Activated CD8-positive, alpha-beta memory T cell treated with anti-CD3 and anti-CD28 coated beads, Interleukin-2, amount 50 U/mL, for 1 hour (primary cell): ENCODE data around the gene COMT.

ENCODE experiments used
- DNase-seq: peaks from one replicate; pipeline ENCODE4 v3.0.0-alpha.2; 2020; ENCODE audit errors: extremely low read depth

Gene COMT

GRCh38 chr22:19957445-19957844 lies 15.9 kb downstream of the COMT start:
- DNase-seq: no peak

- DNase-seq: no peak
These were observed 16.8 kb downstream of the COMT start for GRCh38 chr22:19958083-19959042.

DNA sequence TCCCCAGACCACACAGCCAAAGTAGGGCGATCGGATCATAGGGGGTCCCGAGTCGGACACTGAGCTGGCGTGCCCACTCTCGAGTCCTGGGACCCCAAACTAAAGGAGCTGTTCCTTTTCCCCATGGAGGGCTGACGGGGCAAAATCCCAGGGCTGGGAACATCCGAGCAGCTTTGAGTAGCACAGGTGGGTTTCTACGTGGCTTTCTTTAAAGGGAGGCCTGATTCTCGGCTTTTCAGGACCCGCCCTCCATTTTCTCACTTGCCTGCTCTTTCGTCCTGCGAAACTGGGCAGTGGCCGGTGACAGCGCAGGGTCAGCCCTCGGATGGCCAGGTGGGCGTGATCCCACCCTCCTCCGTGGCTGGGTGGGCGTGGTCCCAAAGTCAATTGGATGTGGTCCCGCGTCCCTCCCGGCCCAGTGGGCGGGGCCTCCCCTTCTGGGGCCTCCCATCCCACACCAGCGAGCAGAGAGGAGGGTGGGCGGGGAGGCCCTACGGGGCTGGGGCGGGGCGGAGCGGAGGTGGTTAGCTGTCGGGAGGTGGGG lies 17.5 kb downstream of the COMT start:
- DNase-seq: no peak

DNA sequence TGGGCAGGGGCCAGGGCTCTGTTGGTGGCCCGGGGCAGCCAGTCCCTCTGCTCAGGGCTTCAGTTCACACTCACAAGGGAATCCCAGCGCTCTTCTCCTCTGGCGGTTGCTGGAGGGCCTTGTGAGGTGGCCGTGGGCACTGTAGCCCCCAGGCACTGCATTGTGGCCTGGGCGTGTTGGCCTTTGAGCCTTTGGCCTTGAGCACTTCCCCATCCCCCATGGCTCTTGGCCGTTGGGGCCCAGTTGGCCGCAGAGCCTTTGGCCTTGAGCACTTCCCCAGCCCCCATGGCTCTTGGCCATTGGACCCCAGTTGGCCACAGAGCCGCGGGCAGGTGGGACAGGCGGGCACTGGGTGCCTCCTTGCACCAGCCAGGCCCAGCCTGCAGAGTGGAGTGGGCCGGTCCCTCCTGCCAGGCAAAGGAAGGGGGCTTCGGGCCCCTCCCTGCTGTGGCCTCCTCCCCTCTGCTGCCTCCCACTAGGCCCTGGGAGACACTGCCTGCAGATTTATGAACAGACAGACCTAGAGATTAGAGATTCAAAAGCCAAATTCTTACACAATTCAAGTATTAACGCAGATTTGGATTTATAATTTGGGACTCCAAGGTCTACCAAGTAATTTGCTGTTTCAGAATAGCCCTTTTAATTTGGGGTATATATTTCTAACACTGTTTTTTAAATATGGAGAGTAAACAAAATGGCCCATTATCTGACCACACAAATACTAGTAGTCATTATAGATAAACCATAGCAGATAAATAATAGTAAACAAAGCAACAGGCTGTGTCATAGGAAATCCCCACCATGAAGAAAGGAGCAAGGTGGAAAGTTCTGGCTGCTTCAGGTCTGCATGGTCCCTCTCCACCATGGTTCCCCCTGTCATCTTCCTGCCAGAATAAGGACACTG lies 18.3 kb downstream of the COMT start:
- no peak for DNase-seq

DNA sequence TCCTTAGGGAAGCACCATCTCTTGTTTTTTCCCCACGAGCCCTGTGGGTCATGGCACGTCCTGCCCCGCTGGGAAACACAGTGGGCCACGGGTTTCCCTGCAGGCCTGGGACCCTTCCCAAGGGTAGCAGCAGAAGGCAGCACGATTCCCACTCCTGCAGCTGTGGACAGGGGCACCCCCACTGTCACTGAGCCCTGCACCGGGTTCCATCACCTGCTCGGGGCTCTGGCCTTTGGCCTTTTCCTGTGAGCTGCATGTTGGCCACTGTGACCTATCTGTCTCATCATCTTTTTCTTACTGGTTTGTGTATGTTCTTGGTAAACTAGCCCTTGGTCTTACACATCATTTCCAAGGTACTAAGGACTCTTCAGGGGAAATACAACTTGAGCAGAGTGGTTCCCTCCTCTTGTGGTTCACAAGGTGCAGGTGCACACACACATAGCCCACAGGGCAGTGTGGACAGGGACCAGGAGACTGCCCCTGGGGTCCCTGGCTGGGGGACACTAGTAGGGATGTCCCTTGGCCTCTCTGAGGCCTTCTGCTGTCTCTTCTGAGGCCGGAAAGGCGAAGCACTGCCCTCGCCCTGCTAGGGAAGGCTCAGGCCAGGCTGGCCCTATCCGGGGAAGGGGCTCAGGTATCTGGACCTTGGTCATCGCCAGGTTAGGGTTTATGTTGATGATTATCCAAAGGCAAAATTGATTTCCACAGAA lies 19.1 kb downstream of the COMT start:
- no peak for DNase-seq

DNA sequence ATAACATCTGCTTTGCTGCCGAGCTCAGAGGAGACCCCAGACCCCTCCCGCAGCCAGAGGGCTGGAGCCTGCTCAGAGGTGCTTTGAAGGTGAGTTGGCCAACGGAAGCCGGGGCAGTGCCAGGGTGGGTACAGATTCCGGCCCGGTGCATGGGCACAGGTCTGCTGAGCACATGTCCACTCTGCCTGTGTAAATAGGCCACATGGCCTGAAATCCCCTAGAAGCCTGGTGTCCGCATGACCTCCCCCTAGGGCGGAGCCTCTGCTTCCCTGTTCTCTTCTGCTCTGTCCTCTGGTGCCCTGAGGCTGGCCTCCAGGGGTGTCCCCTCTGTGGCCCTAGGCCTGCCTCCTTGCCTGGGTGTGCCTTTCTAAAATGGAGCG lies 19.6 kb downstream of the COMT start:
- DNase-seq: no peak

- no peak for DNase-seq
These were observed 20.3 kb downstream of the COMT start for GRCh38 chr22:19961868-19962245.

- DNase-seq: no peak
These were observed 20.8 kb downstream of the COMT start for GRCh38 chr22:19962246-19962908.

- DNase-seq: no peak
These were observed 21.6 kb downstream of the COMT start for GRCh38 chr22:19962909-19963806.

DNA sequence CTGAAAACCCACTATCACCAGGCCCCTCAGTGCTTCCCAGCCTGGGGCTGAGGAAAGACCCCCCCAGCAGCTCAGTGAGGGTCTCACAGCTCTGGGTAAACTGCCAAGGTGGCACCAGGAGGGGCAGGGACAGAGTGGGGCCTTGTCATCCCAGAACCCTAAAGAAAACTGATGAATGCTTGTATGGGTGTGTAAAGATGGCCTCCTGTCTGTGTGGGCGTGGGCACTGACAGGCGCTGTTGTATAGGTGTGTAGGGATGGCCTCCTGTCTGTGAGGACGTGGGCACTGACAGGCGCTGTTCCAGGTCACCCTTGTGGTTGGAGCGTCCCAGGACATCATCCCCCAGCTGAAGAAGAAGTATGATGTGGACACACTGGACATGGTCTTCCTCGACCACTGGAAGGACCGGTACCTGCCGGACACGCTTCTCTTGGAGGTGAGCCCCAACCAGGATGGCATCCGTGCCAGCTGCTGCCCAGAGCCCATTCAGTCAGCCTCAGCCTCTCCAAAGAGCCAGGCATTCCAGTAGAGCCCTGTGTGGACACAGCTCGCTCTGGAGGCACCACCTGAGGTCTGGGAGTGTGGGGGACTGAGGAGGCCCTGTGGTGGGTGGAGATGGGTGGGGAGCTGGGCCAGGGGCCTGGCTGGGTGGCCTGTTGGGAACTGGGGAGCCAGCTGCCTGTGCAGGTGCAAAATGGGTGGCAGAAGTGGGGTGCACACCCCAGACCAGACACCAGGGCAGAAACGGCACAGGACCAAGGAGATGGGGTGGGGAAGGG lies 22.5 kb downstream of the COMT start:
- no peak for DNase-seq

GRCh38 chr22:19964701-19965386 lies 23.3 kb downstream of the COMT start:
- DNase-seq: no peak

GRCh38 chr22:19965771-19966709 lies 24.5 kb downstream of the COMT start:
- DNase-seq: no peak

- no peak for DNase-seq
These were observed 25.6 kb downstream of the COMT start for GRCh38 chr22:19966908-19967750.

DNA sequence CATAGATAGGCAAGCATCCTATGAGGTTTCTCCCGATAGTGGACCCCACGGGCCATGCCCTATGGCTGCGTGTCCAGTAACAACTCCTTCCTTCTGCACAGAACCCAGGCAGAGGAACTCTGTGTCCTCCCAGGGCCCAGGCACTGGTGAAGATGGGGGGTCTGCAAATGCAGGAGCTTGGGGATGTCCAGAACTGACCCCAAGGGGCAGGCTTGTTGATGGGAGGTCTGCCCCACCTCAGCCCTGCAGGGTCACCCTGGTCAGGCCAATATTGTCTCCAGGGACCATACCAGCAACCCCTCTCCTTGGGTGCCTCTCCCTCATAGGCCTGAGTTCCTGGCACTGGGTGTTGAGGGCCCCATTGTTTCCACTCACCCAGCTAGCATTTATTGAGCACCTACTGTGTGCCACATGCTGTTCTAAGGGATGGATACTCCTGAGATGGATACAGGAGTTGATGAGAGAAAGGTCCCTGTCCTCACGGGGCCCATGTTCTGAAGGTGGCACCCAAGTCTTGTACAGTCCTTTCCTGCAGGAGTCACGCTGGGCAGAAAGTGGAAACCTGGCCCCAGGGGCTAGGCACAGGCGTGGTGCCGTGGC lies 26.4 kb downstream of the COMT start:
- DNase-seq: no peak

DNA sequence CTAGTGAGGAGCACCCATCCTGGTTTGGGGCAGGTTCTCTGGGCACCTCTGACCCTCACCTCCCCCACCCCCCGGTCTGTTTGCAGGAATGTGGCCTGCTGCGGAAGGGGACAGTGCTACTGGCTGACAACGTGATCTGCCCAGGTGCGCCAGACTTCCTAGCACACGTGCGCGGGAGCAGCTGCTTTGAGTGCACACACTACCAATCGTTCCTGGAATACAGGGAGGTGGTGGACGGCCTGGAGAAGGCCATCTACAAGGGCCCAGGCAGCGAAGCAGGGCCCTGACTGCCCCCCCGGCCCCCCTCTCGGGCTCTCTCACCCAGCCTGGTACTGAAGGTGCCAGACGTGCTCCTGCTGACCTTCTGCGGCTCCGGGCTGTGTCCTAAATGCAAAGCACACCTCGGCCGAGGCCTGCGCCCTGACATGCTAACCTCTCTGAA lies 26.9 kb downstream of the COMT start:
- no peak for DNase-seq
